Choroid plexus epithelial cell (primary cell): ENCODE data around the gene CDON.

ENCODE experiments used
- DNase-seq: peaks from one replicate; pipeline ENCODE4 v3.0.0-alpha.2; 2010; ENCODE audit warnings: low read depth
- H3K4me3 ChIP-seq: 2 replicates; pipeline ENCODE4 v1.5.1; 2011; ENCODE audit warnings: low read depth, mild to moderate bottlenecking, control low read depth, low read length, moderate library complexity
- CTCF ChIP-seq: conservative IDR thresholded peaks from 2 replicates; pipeline ENCODE4 v1.5.1; 2011; ENCODE audit warnings: low read depth, mild to moderate bottlenecking, control low read depth, inconsistent platforms, low read length, moderate library complexity

Gene CDON

GRCh38 chr11:125945011-125945796 is 117.5 kb downstream of the CDON start:
- TF ChIP-seq CTCF: no peak
- no peak for DNase-seq
- no peak overlapping the region for H3K4me3 ChIP-seq

GRCh38 chr11:125944350-125945010 is 118.2 kb downstream of the CDON start:
- no peak for TF ChIP-seq CTCF
- H3K4me3 ChIP-seq: no peak overlapping the region
- DNase-seq: no peak

- TF ChIP-seq CTCF: no peak
- DNase-seq: no peak
- no peak overlapping the region for H3K4me3 ChIP-seq
Observed at GRCh38 chr11:125943661-125944349, 118.9 kb downstream of the CDON start.

- H3K4me3 ChIP-seq: no peak overlapping the region
- no peak for DNase-seq
- no peak for TF ChIP-seq CTCF
Observed at GRCh38 chr11:125942771-125943428, 119.8 kb downstream of the CDON start.

- no peak overlapping the region for H3K4me3 ChIP-seq
- TF ChIP-seq CTCF: peak; percentile 85
- DNase-seq: peak; percentile 58
Observed at GRCh38 chr11:125941619-125942611, 120.8 kb downstream of the CDON start.

- no peak overlapping the region for H3K4me3 ChIP-seq
- no peak for DNase-seq
- TF ChIP-seq CTCF: no peak
Observed at GRCh38 chr11:125941267-125941618, 121.4 kb downstream of the CDON start.
